ENCODE data around the gene TJP1. TPM values are rescaled to one million over a fixed set of nuclear protein-coding genes. Genes with fewer than 3 reads are reported as not detected.
"Not testable (repeated sequence)": the region's sequence is repeated elsewhere in the genome, so short reads cannot be mapped to it uniquely, and the experiment has no call there.

Gene TJP1
- total RNA-seq, 1 experiment from 2014 or later: 129 TPM

DNA sequence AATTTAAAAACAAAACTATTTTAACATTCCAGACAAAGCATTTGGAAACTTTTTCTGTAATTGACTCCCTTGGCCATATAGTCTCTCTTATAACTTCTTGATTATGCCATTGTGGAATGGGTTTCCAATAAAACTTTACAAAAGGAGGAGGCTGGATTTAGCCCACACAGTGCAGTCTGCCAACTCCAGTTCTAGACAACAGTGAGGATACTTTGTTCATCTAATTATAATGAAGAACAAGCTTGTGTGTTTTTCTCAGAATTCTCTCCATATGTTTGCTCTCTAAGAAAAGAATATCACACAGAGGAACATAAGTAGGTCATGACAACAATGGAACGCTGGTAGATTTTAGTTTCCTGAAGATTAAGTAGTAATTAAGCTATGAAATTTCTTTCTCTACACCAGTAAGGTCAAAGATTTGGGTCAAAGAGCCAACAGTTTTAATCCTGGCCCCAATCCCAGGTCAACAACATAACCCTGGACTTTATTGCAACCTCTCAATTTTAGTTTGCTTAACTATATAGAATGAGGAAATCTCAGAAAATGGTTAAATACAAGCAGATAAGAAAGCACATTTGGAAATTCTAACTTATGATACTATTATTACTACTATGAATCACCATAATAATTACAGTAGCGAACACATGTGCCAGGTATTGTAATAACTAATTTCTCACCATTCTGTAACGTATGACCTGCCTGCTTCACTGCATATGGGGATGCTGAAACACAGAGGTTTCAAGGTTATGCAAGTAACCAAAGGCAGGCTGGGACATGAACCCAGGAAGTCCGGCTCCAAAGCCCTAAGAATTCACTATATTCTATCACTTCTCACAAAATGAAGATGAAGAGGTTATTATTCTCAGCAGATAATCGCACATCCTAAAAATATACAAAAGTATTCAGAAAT, 65.7 kb downstream of the TJP1 start (continued):
- TF ChIP-seq ZNF671 (CRISPR knock-in tag; IDR thresholded peaks at IDR 0.05) (no peak), ZNF138 (CRISPR knock-in tag; conservative IDR thresholded peaks at IDR 0.05) (no peak), MXD4 (CRISPR knock-in tag; IDR thresholded peaks at IDR 0.05; ENCODE audit: borderline replicate concordance) (no peak), ZBTB21 (CRISPR knock-in tag; IDR thresholded peaks at IDR 0.05; ENCODE audit: borderline replicate concordance) (no peak), TEAD4 (CRISPR knock-in tag; IDR thresholded peaks at IDR 0.05) (no peak)
- TF ChIP-seq, protein P1, sequence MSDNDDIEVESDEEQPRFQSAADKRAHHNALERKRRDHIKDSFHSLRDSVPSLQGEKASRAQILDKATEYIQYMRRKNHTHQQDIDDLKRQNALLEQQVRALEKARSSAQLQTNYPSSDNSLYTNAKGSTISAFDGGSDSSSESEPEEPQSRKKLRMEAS (CRISPR knock-in tag; IDR thresholded peaks at IDR 0.05): no peak

DNA sequence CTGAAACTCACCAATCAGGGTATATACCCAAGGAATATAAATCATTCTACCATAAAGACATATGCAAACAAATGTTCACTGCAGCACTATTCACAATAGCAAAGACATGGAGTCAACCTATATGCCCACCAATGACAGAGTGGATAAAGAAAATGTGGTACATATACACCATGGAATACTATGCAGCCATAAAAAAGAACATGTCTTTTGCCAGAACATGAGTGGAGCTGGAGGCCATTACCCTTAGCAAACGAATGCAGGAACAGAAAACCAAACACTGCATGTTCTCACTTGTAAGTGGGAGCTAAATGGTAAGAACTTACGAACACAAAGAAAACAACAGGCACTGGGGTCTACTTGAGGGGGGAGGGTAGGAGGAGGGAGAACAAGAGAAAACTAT, 68.3 kb downstream of the TJP1 start:
- CTCF ChIA-PET; H3K4me3 Mint-ChIP-seq; POLR2A ChIA-PET; ATAC-seq; H3K27ac Mint-ChIP-seq; DNase-seq (ENCODE audit: low spot score); H3K27me3 Mint-ChIP-seq (ENCODE audit: low read depth); H3K9me3 Mint-ChIP-seq: not testable (repeated sequence)
- Mint-ChIP-seq H3K36me3 (peaks cover 28% of the 10 kb centered on the region), H3K4me1 (peaks cover 44% of the 10 kb centered on the region)

DNA sequence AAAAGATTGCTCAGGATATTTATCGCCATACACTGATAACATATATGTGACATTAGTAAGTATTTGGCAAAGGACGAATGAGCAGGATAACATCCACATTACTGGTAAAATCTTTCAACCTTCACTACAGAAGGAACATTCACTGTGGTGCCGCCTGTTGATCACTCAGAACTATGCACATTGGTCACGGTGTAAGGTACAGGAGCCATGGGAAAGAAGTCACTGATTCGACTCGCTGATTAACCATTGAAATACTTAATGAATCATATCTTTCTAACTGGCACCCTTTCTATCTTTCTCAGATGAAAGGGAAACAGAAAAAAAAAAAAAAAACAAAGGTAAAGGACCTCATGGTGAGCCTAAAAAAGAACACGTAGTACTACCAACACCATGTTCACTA, 68.8 kb downstream of the TJP1 start:
- ATAC-seq (no peak), DNase-seq (ENCODE audit: low spot score) (no peak)
- no peak for TF ChIP-seq NFYB (CRISPR knock-in tag; conservative IDR thresholded peaks at IDR 0.05; ENCODE audit: low read depth)
- TF ChIP-seq JAZF1 (CRISPR knock-in tag; IDR thresholded peaks at IDR 0.05): no peak
- no peak for TF ChIP-seq GTF2I (CRISPR knock-in tag; conservative IDR thresholded peaks at IDR 0.05)
- TF ChIP-seq, protein P2, sequence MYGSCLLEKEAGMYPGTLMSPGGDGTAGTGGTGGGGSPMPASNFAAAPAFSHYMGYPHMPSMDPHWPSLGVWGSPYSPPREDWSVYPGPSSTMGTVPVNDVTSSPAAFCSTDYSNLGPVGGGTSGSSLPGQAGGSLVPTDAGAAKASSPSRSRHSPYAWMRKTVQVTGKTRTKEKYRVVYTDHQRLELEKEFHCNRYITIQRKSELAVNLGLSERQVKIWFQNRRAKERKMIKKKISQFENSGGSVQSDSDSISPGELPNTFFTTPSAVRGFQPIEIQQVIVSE (CRISPR knock-in tag; IDR thresholded peaks at IDR 0.05; ENCODE audit: borderline replicate concordance): no peak
- Mint-ChIP-seq H3K27me3 (ENCODE audit: low read depth) (no peaks in the 10 kb centered on the region), H3K4me1 (peaks cover 39% of the 10 kb centered on the region), H3K9me3 (peaks cover 9% of the 10 kb centered on the region), H3K36me3 (peaks cover 28% of the 10 kb centered on the region), H3K4me3 (no peak overlapping the region), H3K27ac (no peak overlapping the region)
- CTCF ChIA-PET: interaction anchor here (1.7 kb wide), 1 partner anchor 172 kb away, joined by 11 read pairs; no protein-coding TSS in a partner anchor
- POLR2A ChIA-PET: interaction anchor here (0.7 kb wide), 1 partner anchor 155 kb away, joined by 6 read pairs; no protein-coding TSS in a partner anchor

DNA sequence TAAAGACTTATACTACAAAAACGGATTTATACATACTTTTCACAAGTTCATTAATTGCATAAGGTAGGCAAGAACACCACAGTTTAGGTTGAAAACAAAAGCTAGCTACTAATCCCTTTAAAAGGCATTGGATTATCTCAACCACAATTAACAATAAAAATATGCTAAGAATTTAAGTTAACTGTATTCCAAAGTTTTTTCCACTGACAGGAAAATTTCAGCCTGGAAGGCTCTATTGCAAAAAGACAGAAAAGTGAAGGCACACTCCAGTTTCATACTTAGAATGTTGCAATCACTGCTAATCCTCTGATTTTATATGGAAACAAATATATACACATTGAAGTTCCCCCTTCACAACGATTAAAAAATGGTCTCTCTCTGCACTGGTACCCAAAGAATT, 71.5 kb downstream of the TJP1 start:
- no peak for ATAC-seq
- Mint-ChIP-seq H3K4me3 (no peak overlapping the region), H3K27ac (0 out of 2 replicates have a peak overlapping the region, but pooled peaks have one; percentile 75), H3K27me3 (ENCODE audit: low read depth) (no peaks in the 10 kb centered on the region), H3K9me3 (peaks cover 9% of the 10 kb centered on the region), H3K36me3 (peaks cover 28% of the 10 kb centered on the region), H3K4me1 (peaks cover 11% of the 10 kb centered on the region)
- no peak for DNase-seq (ENCODE audit: low spot score)
- TF ChIP-seq, protein P3, sequence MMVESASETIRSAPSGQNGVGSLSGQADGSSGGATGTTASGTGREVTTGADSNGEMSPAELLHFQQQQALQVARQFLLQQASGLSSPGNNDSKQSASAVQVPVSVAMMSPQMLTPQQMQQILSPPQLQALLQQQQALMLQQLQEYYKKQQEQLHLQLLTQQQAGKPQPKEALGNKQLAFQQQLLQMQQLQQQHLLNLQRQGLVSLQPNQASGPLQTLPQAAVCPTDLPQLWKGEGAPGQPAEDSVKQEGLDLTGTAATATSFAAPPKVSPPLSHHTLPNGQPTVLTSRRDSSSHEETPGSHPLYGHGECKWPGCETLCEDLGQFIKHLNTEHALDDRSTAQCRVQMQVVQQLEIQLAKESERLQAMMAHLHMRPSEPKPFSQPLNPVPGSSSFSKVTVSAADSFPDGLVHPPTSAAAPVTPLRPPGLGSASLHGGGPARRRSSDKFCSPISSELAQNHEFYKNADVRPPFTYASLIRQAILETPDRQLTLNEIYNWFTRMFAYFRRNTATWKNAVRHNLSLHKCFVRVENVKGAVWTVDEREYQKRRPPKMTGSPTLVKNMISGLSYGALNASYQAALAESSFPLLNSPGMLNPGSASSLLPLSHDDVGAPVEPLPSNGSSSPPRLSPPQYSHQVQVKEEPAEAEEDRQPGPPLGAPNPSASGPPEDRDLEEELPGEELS (CRISPR knock-in tag; IDR thresholded peaks at IDR 0.05): no peak
- TF ChIP-seq, protein P4, sequence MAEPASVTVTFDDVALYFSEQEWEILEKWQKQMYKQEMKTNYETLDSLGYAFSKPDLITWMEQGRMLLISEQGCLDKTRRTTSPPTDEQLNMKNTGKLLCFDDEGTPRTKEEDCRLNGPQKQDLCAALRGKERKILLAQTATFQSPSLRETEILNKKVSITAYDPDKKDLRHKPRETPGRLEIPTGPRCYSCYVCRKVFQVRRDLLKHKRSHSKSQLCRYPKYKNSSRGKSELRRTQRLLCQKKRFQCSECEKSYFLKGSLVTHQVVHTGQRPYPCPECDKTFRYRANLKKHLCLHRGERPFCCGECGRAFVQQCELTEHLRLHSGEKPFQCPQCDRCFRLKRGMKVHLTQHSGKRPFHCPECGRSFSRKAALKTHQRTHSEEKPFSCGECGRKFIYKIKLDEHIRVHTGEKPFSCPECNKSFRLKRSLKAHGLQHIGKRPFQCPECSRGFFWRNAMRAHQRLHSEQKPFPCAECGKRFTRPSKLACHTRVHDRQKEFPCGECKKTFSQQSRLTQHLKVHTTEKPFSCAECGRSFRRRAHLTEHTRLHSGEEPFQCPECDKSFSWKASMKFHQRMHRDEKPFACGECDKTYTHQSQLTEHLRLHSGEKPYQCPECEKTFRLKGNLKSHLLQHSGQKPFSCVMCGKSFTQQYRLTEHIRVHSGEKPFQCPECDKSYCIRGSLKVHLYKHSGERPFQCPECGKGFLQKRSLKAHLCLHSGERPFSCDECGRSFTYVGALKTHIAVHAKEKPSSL (CRISPR knock-in tag; conservative IDR thresholded peaks at IDR 0.05): no peak
- TF ChIP-seq CREM (CRISPR knock-in tag; IDR thresholded peaks at IDR 0.05) (no peak), SMAD3 (CRISPR knock-in tag; IDR thresholded peaks at IDR 0.05; ENCODE audit: borderline replicate concordance) (no peak), JUN (CRISPR knock-in tag; IDR thresholded peaks at IDR 0.05) (no peak)
- TF ChIP-seq, protein P5, sequence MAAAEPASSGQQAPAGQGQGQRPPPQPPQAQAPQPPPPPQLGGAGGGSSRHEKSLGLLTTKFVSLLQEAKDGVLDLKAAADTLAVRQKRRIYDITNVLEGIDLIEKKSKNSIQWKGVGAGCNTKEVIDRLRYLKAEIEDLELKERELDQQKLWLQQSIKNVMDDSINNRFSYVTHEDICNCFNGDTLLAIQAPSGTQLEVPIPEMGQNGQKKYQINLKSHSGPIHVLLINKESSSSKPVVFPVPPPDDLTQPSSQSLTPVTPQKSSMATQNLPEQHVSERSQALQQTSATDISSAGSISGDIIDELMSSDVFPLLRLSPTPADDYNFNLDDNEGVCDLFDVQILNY (CRISPR knock-in tag; IDR thresholded peaks at IDR 0.05): no peak
- ChIA-PET CTCF (interaction anchor here (1.3 kb wide), 1 partner anchor 174 kb away, joined by 3 read pairs; no protein-coding TSS in a partner anchor), POLR2A (no interaction called here)
